H1 (cell line): Measurements from ENCODE around the gene KIF26B.

ENCODE experiments used
- CREB1 ChIP-seq: IDR thresholded peaks from 2 replicates; pipeline ENCODE4 v1.6.1; 2012; ENCODE audit warnings: inconsistent platforms
- EP300 ChIP-seq, 2 experiments: IDR thresholded peaks; 1 replicate in 1 of 2; 2 replicates in 1 of 2; pipeline ENCODE4 v1.6.1; 2011 to 2012; ENCODE audit warnings: low read depth in 2 of 2, low read length in 2 of 2, mild to moderate bottlenecking in 2 of 2, borderline replicate concordance in 1 of 2, inconsistent platforms in 1 of 2, moderate library complexity in 1 of 2
- POLR2A ChIP-seq, 2 experiments: IDR thresholded peaks; 1 replicate in 1 of 2; 2 replicates in 1 of 2; pipeline ENCODE4 v1.6.1; 2011; ENCODE audit warnings: low read depth in 2 of 2, low read length in 2 of 2, mild to moderate bottlenecking in 2 of 2; ENCODE audit errors: control extremely low read depth in 1 of 2
- POLR2AphosphoS5 ChIP-seq: IDR thresholded peaks from 2 replicates; pipeline ENCODE4 v1.6.1; 2011; ENCODE audit warnings: low read depth, low read length
- RXRA ChIP-seq: IDR thresholded peaks from 2 replicates; pipeline ENCODE4 v1.6.1; 2011; ENCODE audit warnings: low read depth, mild to moderate bottlenecking, low read length, moderate library complexity; ENCODE audit not compliant: insufficient read depth
- SIRT6 ChIP-seq: IDR thresholded peaks from one replicate; pipeline ENCODE4 v1.7.1; 2012; ENCODE audit warnings: low read length, inconsistent platforms
- SP2 ChIP-seq: IDR thresholded peaks from 2 replicates; pipeline ENCODE4 v1.6.1; 2012; ENCODE audit warnings: mild to moderate bottlenecking, low read length, inconsistent platforms
- TAF1 ChIP-seq: IDR thresholded peaks from 2 replicates; pipeline ENCODE4 v1.6.1; 2011; ENCODE audit warnings: mild to moderate bottlenecking, low read depth, low read length
- ZNF274 ChIP-seq: IDR thresholded peaks from 2 replicates; pipeline ENCODE4 v1.7.0; 2012; ENCODE audit warnings: low read length, borderline replicate concordance; ENCODE audit errors: extremely low read depth
- TF ChIP-seq, protein P1 (sequence below): IDR thresholded peaks from 2 replicates; pipeline ENCODE4 v1.6.1; 2012; ENCODE audit warnings: low read length, inconsistent platforms
- TF ChIP-seq, protein P2 (sequence below), 3 experiments: IDR thresholded peaks; 1 replicate in 2 of 3; 2 replicates in 1 of 3; pipeline versions ENCODE4 v1.5.1 to v1.6.1; 2011; ENCODE audit warnings: low read length in 3 of 3, mild to moderate bottlenecking in 3 of 3, inconsistent platforms in 2 of 3, low read depth in 1 of 3, moderate library complexity in 1 of 3; ENCODE audit not compliant: insufficient read depth in 1 of 3; ENCODE audit errors: control extremely low read depth in 1 of 3
- TF ChIP-seq, protein P3 (sequence below): fragments of 300-600 bp; sonication (generic); IDR thresholded peaks from 2 replicates; pipeline ENCODE4 v1.7.1; 2012; ENCODE audit warnings: low read length, moderate library complexity, mild to moderate bottlenecking, inconsistent platforms; ENCODE audit not compliant: insufficient replicate concordance

DNA sequence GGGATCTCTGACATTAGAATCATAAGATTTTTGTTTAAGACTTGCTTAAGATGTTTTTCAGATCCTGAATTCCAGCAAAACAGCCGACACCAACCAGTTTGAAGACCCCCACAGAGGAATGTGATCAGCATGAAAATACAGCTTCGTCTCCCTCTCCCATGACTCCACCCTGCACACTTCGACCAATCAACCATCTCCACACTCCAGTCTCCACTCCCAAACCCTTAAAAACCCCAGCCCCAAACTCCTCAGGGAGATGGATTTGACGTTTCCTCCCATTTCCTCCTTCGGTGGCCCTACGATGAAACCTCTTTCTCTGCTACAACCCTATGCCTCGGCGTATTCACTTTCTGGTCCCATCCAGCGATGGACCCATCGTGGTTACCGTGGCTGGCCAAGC, 30.1 kb upstream of the KIF26B start:
- no peak for TF ChIP-seq POLR2A (IDR thresholded peaks at IDR 0.05; ENCODE audit: control extremely low read depth in 1 of 2, low read depth in 2 of 2, low read length in 2 of 2)
- TF ChIP-seq POLR2AphosphoS5, result no peak
- TF ChIP-seq EP300 (IDR thresholded peaks at IDR 0.05; ENCODE audit: borderline replicate concordance in 1 of 2, low read depth in 2 of 2, low read length in 2 of 2), result no peak
- TF ChIP-seq, protein P1, sequence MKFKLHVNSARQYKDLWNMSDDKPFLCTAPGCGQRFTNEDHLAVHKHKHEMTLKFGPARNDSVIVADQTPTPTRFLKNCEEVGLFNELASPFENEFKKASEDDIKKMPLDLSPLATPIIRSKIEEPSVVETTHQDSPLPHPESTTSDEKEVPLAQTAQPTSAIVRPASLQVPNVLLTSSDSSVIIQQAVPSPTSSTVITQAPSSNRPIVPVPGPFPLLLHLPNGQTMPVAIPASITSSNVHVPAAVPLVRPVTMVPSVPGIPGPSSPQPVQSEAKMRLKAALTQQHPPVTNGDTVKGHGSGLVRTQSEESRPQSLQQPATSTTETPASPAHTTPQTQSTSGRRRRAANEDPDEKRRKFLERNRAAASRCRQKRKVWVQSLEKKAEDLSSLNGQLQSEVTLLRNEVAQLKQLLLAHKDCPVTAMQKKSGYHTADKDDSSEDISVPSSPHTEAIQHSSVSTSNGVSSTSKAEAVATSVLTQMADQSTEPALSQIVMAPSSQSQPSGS, result no peak
- no peak for TF ChIP-seq RXRA
- no peak for TF ChIP-seq SIRT6
- TF ChIP-seq, protein P2, sequence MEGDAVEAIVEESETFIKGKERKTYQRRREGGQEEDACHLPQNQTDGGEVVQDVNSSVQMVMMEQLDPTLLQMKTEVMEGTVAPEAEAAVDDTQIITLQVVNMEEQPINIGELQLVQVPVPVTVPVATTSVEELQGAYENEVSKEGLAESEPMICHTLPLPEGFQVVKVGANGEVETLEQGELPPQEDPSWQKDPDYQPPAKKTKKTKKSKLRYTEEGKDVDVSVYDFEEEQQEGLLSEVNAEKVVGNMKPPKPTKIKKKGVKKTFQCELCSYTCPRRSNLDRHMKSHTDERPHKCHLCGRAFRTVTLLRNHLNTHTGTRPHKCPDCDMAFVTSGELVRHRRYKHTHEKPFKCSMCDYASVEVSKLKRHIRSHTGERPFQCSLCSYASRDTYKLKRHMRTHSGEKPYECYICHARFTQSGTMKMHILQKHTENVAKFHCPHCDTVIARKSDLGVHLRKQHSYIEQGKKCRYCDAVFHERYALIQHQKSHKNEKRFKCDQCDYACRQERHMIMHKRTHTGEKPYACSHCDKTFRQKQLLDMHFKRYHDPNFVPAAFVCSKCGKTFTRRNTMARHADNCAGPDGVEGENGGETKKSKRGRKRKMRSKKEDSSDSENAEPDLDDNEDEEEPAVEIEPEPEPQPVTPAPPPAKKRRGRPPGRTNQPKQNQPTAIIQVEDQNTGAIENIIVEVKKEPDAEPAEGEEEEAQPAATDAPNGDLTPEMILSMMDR (IDR thresholded peaks at IDR 0.05; ENCODE audit: control extremely low read depth in 1 of 3, insufficient read depth in 1 of 3, low read depth in 1 of 3, low read length in 3 of 3), result no peak
- TF ChIP-seq, protein P3, sequence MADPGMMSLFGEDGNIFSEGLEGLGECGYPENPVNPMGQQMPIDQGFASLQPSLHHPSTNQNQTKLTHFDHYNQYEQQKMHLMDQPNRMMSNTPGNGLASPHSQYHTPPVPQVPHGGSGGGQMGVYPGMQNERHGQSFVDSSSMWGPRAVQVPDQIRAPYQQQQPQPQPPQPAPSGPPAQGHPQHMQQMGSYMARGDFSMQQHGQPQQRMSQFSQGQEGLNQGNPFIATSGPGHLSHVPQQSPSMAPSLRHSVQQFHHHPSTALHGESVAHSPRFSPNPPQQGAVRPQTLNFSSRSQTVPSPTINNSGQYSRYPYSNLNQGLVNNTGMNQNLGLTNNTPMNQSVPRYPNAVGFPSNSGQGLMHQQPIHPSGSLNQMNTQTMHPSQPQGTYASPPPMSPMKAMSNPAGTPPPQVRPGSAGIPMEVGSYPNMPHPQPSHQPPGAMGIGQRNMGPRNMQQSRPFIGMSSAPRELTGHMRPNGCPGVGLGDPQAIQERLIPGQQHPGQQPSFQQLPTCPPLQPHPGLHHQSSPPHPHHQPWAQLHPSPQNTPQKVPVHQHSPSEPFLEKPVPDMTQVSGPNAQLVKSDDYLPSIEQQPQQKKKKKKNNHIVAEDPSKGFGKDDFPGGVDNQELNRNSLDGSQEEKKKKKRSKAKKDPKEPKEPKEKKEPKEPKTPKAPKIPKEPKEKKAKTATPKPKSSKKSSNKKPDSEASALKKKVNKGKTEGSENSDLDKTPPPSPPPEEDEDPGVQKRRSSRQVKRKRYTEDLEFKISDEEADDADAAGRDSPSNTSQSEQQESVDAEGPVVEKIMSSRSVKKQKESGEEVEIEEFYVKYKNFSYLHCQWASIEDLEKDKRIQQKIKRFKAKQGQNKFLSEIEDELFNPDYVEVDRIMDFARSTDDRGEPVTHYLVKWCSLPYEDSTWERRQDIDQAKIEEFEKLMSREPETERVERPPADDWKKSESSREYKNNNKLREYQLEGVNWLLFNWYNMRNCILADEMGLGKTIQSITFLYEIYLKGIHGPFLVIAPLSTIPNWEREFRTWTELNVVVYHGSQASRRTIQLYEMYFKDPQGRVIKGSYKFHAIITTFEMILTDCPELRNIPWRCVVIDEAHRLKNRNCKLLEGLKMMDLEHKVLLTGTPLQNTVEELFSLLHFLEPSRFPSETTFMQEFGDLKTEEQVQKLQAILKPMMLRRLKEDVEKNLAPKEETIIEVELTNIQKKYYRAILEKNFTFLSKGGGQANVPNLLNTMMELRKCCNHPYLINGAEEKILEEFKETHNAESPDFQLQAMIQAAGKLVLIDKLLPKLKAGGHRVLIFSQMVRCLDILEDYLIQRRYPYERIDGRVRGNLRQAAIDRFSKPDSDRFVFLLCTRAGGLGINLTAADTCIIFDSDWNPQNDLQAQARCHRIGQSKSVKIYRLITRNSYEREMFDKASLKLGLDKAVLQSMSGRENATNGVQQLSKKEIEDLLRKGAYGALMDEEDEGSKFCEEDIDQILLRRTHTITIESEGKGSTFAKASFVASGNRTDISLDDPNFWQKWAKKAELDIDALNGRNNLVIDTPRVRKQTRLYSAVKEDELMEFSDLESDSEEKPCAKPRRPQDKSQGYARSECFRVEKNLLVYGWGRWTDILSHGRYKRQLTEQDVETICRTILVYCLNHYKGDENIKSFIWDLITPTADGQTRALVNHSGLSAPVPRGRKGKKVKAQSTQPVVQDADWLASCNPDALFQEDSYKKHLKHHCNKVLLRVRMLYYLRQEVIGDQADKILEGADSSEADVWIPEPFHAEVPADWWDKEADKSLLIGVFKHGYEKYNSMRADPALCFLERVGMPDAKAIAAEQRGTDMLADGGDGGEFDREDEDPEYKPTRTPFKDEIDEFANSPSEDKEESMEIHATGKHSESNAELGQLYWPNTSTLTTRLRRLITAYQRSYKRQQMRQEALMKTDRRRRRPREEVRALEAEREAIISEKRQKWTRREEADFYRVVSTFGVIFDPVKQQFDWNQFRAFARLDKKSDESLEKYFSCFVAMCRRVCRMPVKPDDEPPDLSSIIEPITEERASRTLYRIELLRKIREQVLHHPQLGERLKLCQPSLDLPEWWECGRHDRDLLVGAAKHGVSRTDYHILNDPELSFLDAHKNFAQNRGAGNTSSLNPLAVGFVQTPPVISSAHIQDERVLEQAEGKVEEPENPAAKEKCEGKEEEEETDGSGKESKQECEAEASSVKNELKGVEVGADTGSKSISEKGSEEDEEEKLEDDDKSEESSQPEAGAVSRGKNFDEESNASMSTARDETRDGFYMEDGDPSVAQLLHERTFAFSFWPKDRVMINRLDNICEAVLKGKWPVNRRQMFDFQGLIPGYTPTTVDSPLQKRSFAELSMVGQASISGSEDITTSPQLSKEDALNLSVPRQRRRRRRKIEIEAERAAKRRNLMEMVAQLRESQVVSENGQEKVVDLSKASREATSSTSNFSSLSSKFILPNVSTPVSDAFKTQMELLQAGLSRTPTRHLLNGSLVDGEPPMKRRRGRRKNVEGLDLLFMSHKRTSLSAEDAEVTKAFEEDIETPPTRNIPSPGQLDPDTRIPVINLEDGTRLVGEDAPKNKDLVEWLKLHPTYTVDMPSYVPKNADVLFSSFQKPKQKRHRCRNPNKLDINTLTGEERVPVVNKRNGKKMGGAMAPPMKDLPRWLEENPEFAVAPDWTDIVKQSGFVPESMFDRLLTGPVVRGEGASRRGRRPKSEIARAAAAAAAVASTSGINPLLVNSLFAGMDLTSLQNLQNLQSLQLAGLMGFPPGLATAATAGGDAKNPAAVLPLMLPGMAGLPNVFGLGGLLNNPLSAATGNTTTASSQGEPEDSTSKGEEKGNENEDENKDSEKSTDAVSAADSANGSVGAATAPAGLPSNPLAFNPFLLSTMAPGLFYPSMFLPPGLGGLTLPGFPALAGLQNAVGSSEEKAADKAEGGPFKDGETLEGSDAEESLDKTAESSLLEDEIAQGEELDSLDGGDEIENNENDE, result no peak
- TF ChIP-seq TAF1, result no peak
- no peak for TF ChIP-seq ZNF274
- no peak for TF ChIP-seq CREB1
- TF ChIP-seq SP2, result no peak
